ENCODE results near the gene BCS1L.
A peak's percentile ranks its signal among the peaks of the same experiment; 100 is the strongest.

The BCS1L gene

DNA sequence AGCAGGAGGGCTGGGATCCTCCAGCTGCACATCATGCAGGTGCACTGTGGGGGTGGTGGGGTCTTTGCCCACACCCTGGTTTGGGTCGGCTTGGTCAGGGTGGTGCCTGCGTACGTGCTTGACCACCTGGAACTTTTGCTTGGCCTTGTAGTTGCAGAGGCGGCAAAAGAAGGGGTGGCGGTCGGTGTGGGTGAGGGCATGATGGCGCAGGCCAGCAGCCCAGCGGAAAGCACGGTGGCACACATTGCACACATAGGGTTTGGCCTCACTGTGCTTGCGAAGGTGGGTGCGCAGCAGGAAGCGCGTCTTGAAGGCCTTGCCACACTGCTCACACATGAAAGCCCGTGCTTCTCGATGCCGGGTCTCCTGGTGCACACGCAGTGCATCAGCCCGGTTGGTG is 21.1 kb upstream of the BCS1L start:
- Histone ChIP-seq H3K4me3 (ENCODE audit: low read depth, low read length) (no peak overlapping the region), H3K9me3 (ENCODE audit: control insufficient read depth, insufficient read depth, low read length) (no peaks in the 10 kb centered on the region), H3K27ac (ENCODE audit: low read depth, low read length) (no peak overlapping the region), H3K36me3 (ENCODE audit: control insufficient read depth, insufficient read depth, low read length) (peaks cover 91% of the 10 kb centered on the region), H3K4me1 (ENCODE audit: control insufficient read depth, insufficient read depth, low read length) (no peaks in the 10 kb centered on the region), H3K9ac (ENCODE audit: low read depth, low read length) (no peak overlapping the region), H3K27me3 (ENCODE audit: control insufficient read depth, insufficient read depth, low read length) (no peaks in the 10 kb centered on the region)

DNA sequence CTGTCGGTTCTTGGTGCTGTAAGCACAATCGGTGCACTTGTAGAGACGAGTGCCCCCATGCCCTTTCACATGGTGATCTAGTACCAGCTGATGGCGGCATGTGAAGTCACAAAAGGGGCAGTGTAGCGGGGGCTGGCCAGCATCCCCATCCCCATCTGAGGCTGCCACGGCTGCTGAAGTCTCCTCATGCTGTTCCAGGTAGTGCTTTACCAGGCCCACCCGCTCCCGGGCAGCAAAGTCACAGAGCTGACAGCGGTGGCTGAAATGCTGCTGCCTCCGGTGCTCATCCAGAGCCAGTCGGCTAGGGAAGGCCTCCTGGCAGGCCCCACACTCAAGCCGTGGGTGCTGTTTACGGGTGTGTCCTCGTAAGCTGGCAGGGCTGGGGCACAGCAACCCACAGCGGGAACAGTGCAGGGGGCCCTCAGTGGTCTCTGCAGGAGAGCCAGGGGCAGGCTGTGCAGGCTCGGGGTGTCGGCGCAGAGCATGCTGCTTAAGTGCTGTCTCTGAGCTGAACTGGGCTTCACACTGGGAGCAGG is 17.3 kb upstream of the BCS1L start:
- H3K36me3 ChIP-seq (ENCODE audit: control insufficient read depth, insufficient read depth, low read length): peaks cover 91% of the 10 kb centered on the region
- H3K4me3 ChIP-seq (ENCODE audit: low read depth, low read length): no peak overlapping the region
- H3K27me3 ChIP-seq (ENCODE audit: control insufficient read depth, insufficient read depth, low read length): no peaks in the 10 kb centered on the region
- H3K9ac ChIP-seq (ENCODE audit: low read depth, low read length): no peak overlapping the region
- no peaks in the 10 kb centered on the region for H3K4me1 ChIP-seq (ENCODE audit: control insufficient read depth, insufficient read depth, low read length)
- H3K27ac ChIP-seq (ENCODE audit: low read depth, low read length): no peak overlapping the region
- H3K9me3 ChIP-seq (ENCODE audit: control insufficient read depth, insufficient read depth, low read length): no peaks in the 10 kb centered on the region

DNA sequence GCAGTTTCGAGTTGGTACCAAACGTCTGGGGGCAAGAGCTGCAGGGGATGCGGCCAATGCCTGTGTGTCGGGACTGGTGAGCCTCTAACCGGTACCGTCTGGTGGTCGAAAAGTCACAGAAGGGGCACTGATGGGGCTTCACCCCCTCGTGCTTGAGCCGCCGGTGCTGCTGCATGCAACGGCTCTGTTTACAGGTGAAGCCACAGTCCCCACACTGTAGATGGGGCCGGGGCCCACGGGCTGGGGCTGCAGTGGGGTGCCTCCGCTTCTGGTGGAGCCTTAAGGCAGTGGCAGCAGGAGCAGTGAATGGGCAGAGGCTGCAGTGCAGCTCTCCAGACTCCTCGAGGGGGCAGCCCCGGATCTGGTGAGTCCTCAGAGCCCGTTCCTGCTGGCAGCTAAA is 16.7 kb upstream of the BCS1L start:
- Histone ChIP-seq H3K27me3 (ENCODE audit: control insufficient read depth, insufficient read depth, low read length) (no peaks in the 10 kb centered on the region), H3K4me3 (ENCODE audit: low read depth, low read length) (no peak overlapping the region), H3K9ac (ENCODE audit: low read depth, low read length) (no peak overlapping the region), H3K9me3 (ENCODE audit: control insufficient read depth, insufficient read depth, low read length) (no peaks in the 10 kb centered on the region), H3K36me3 (ENCODE audit: control insufficient read depth, insufficient read depth, low read length) (peaks cover 91% of the 10 kb centered on the region), H3K27ac (ENCODE audit: low read depth, low read length) (no peak overlapping the region), H3K4me1 (ENCODE audit: control insufficient read depth, insufficient read depth, low read length) (no peaks in the 10 kb centered on the region)

DNA sequence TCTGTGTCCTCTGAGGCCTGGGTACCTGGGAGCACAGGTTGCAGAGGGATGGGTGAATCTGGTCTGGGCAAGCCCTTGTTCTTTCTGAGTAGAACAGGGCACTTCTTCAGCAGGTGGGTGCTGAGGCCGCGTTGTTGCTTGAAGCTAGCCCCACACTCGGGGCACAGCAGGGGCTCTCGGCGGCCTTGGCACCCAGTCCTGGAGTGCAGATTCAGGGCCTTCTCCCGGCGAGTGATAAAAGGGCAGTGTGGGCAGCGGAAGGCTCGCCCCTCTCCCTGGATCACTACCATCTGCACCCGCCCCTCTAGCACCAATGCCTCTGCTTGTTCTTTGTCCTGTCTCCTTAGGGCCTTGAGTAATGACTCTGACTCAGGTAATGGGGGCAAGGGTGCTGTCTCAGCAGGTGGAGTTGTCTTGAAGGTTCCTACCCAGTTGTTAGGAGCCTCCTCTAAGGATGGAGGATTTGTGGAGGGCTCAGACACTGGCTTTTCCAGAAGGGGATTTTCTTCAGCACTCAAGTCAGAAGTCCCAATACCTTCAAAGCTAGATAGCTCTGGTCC is 15.7 kb upstream of the BCS1L start:
- Histone ChIP-seq H3K9me3 (ENCODE audit: control insufficient read depth, insufficient read depth, low read length) (no peaks in the 10 kb centered on the region), H3K4me1 (ENCODE audit: control insufficient read depth, insufficient read depth, low read length) (no peaks in the 10 kb centered on the region), H3K4me3 (ENCODE audit: low read depth, low read length) (no peak overlapping the region), H3K27ac (ENCODE audit: low read depth, low read length) (no peak overlapping the region), H3K27me3 (ENCODE audit: control insufficient read depth, insufficient read depth, low read length) (no peaks in the 10 kb centered on the region), H3K36me3 (ENCODE audit: control insufficient read depth, insufficient read depth, low read length) (peaks cover 91% of the 10 kb centered on the region), H3K9ac (ENCODE audit: low read depth, low read length) (no peak overlapping the region)

DNA sequence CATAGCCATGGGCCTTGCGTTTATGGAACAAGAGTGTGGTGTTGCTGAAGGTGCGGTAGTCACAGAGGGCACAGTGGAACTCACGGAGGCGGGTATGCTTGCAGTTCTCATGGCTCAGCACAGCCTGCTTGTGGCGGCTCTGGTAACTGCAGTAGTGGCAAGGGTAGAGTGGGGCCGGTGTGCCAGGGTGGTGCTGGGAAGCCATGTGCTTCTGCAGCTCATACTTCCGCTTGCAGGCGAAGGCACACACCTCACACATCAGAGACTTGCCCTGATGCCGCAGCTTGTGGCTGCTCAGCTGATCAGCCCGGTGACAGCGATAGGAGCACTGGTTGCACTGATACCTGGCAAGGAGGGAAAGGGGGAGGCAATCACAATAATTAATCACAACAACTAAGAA is 14.8 kb upstream of the BCS1L start:
- H3K9ac ChIP-seq (ENCODE audit: low read depth, low read length): no peak overlapping the region
- H3K36me3 ChIP-seq (ENCODE audit: control insufficient read depth, insufficient read depth, low read length): peaks cover 93% of the 10 kb centered on the region
- no peak overlapping the region for H3K27ac ChIP-seq (ENCODE audit: low read depth, low read length)
- H3K27me3 ChIP-seq (ENCODE audit: control insufficient read depth, insufficient read depth, low read length): no peaks in the 10 kb centered on the region
- no peak overlapping the region for H3K4me3 ChIP-seq (ENCODE audit: low read depth, low read length)
- H3K4me1 ChIP-seq (ENCODE audit: control insufficient read depth, insufficient read depth, low read length): no peaks in the 10 kb centered on the region
- H3K9me3 ChIP-seq (ENCODE audit: control insufficient read depth, insufficient read depth, low read length): no peaks in the 10 kb centered on the region

DNA sequence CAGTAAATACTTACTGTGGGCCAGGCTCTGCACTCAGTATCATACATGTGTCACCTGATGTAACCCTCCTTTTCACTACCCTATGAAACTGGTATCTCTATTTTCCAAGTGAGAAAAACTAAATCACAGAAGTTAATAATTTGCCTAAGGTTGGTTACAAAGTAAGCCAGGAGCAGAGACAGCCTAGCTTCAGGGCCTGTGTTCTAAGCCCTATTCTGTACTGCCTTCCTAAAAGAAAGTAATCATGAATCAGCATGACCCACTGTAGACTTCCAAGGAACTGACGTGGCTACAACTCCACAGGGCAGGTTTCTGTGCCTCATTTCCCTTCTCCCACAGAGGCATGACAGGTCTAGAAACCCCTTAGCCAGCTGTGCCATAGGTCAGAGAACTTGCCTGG is 14.4 kb upstream of the BCS1L start:
- H3K27me3 ChIP-seq (ENCODE audit: control insufficient read depth, insufficient read depth, low read length): no peaks in the 10 kb centered on the region
- H3K9ac ChIP-seq (ENCODE audit: low read depth, low read length): no peak overlapping the region
- H3K27ac ChIP-seq (ENCODE audit: low read depth, low read length): peak overlapping the region; percentile 40
- peaks cover 94% of the 10 kb centered on the region for H3K36me3 ChIP-seq (ENCODE audit: control insufficient read depth, insufficient read depth, low read length)
- H3K9me3 ChIP-seq (ENCODE audit: control insufficient read depth, insufficient read depth, low read length): no peaks in the 10 kb centered on the region
- H3K4me3 ChIP-seq (ENCODE audit: low read depth, low read length): no peak overlapping the region
- H3K4me1 ChIP-seq (ENCODE audit: control insufficient read depth, insufficient read depth, low read length): no peaks in the 10 kb centered on the region

DNA sequence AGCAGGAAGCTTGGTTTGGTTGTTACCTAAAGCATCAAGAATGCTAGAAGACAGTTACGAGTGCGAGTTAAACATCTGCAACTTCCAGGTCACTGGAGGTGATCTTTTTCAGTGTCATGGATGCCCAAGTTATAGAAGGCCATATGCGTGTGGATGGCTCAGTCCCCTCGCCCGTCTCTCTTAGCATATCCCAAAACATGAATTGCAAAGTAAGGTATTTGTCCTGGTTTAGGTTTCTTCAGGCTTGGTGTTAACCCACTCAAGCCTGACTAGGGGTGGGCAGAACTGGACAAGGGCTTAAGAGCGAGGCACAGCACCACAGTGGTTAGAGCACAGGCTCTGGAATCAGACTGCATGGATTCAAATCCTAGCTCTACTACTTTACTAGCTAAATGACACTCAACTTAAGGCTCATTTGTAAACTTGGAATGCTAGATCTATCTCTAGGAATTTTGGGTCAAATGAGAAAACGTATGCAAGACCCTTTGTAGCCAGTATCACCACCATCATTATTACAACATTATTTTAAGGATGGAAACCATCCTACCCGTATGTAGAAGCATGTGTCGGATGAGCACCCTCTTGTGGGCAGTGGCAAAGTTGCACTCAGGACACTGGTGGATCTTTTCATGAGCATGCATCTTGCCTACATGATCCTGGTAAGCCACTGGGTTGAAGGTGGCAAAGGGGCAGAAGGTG is 11.2 kb upstream of the BCS1L start:
- Histone ChIP-seq H3K27me3 (ENCODE audit: control insufficient read depth, insufficient read depth, low read length) (no peaks in the 10 kb centered on the region), H3K9ac (ENCODE audit: low read depth, low read length) (no peak overlapping the region), H3K4me3 (ENCODE audit: low read depth, low read length) (no peak overlapping the region), H3K4me1 (ENCODE audit: control insufficient read depth, insufficient read depth, low read length) (no peaks in the 10 kb centered on the region), H3K9me3 (ENCODE audit: control insufficient read depth, insufficient read depth, low read length) (no peaks in the 10 kb centered on the region), H3K36me3 (ENCODE audit: control insufficient read depth, insufficient read depth, low read length) (peaks cover 92% of the 10 kb centered on the region), H3K27ac (ENCODE audit: low read depth, low read length) (no peak overlapping the region)

DNA sequence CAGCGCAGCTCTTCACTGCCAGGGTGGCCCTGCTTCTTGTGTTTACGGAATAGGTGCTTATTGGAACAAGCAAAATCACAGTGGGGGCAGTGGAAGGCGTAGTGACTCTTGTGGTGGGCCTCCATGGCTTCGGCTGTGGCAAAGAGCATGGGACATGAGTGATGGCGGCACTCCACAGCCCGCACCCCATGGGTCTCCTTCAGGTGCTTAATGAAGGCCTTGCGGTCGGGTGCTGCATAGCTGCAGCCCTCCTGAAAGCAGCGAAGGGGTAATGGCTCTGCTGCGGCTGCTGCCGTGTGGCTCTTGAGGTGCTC is 10.7 kb upstream of the BCS1L start:
- Histone ChIP-seq H3K27ac (ENCODE audit: low read depth, low read length) (no peak overlapping the region), H3K9me3 (ENCODE audit: control insufficient read depth, insufficient read depth, low read length) (no peaks in the 10 kb centered on the region), H3K27me3 (ENCODE audit: control insufficient read depth, insufficient read depth, low read length) (no peaks in the 10 kb centered on the region), H3K9ac (ENCODE audit: low read depth, low read length) (no peak overlapping the region), H3K4me1 (ENCODE audit: control insufficient read depth, insufficient read depth, low read length) (no peaks in the 10 kb centered on the region), H3K36me3 (ENCODE audit: control insufficient read depth, insufficient read depth, low read length) (peaks cover 92% of the 10 kb centered on the region), H3K4me3 (ENCODE audit: low read depth, low read length) (no peak overlapping the region)

DNA sequence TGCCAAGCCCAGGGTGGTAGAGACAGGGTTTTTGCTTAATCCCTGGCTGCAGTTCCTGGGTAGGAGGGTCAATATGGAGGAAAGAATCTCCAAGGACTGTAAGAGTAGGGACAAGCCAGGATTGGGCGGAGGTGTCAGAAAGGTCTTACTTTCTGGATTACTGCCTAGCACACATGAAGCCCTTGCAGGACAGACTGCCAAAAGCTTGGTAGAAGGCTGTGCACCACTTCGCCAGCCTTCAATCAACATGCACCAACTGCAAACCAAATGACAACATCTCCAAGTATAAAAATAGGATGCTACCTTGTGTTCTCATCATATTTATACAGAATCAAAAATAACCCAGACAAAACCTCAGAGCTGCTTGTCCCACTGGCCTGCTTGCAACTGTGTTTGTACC is 3.7 kb upstream of the BCS1L start:
- no peaks in the 10 kb centered on the region for H3K27me3 ChIP-seq (ENCODE audit: control insufficient read depth, insufficient read depth, low read length)
- no peak overlapping the region for H3K4me3 ChIP-seq (ENCODE audit: low read depth, low read length)
- H3K36me3 ChIP-seq (ENCODE audit: control insufficient read depth, insufficient read depth, low read length): peaks cover 68% of the 10 kb centered on the region
- no peak overlapping the region for H3K27ac ChIP-seq (ENCODE audit: low read depth, low read length)
- H3K4me1 ChIP-seq (ENCODE audit: control insufficient read depth, insufficient read depth, low read length): no peaks in the 10 kb centered on the region
- no peak overlapping the region for H3K9ac ChIP-seq (ENCODE audit: low read depth, low read length)
- H3K9me3 ChIP-seq (ENCODE audit: control insufficient read depth, insufficient read depth, low read length): no peaks in the 10 kb centered on the region

DNA sequence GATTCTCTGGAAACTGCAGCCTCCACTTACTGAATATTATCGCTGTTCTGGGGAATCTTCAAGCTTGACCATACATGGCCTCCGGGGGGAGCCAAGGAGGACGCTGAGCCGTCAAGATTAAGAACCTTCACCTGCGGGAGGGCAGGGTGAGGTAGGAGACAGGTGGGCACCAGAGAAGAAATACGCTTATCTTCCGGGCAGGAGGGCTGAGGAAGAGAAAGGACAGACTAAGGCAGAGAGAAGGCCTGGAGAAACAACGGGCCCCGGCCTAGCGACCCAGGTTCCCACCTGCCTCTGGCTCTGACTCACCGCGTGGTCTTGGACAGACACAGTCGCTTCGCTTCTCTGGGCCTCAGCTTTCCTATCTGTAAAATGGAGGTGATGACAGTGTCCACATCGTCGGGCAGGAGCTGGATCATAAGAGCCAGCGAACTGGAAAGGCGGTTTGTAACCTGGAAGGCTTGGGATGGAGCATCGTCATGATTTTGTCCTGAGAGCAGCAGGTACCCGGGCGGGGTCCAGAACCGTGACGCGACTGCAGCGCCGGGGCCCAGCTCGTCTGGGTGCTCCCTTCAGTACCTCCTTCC is 719 bp upstream of the BCS1L start:
- Histone ChIP-seq H3K27ac (ENCODE audit: low read depth, low read length) (peak overlapping the region; percentile 89), H3K36me3 (ENCODE audit: control insufficient read depth, insufficient read depth, low read length) (peaks cover 62% of the 10 kb centered on the region), H3K4me1 (ENCODE audit: control insufficient read depth, insufficient read depth, low read length) (no peaks in the 10 kb centered on the region)

DNA sequence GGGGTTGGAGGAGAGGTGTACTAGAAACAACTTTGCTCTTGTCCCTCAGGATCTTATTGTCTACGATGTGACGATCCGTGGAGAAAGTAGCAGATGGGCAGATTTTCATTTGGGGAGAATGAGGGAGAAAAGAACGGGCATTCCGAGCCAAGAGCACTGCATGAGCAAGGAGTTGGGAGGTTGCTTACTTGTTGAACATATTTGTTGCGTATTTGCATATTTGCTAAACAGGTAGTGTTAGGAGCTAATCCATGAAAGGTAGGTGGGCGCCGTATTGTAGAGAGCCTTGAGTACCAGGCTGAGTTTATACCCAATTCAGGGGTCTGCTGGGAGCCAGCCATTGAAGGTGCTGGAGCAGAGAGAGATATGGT is 490 bp downstream of the BCS1L start:
- Histone ChIP-seq H3K27me3 (ENCODE audit: control insufficient read depth, insufficient read depth, low read length) (no peaks in the 10 kb centered on the region), H3K36me3 (ENCODE audit: control insufficient read depth, insufficient read depth, low read length) (peaks cover 62% of the 10 kb centered on the region), H3K9ac (ENCODE audit: low read depth, low read length) (peak overlapping the region; percentile 40), H3K9me3 (ENCODE audit: control insufficient read depth, insufficient read depth, low read length) (no peaks in the 10 kb centered on the region), H3K4me3 (ENCODE audit: low read depth, low read length) (peak overlapping the region; percentile 90), H3K27ac (ENCODE audit: low read depth, low read length) (no peak overlapping the region), H3K4me1 (ENCODE audit: control insufficient read depth, insufficient read depth, low read length) (no peaks in the 10 kb centered on the region)

More for the DNA sequence above, 719 bp upstream of the BCS1L start:
- peak overlapping the region; percentile 90 for H3K4me3 ChIP-seq (ENCODE audit: low read depth, low read length)
- no peaks in the 10 kb centered on the region for H3K9me3 ChIP-seq (ENCODE audit: control insufficient read depth, insufficient read depth, low read length)
- H3K27me3 ChIP-seq (ENCODE audit: control insufficient read depth, insufficient read depth, low read length): no peaks in the 10 kb centered on the region
- peak overlapping the region; percentile 79 for H3K9ac ChIP-seq (ENCODE audit: low read depth, low read length)

All from HUES48 (cell line).